HG02938 (cell line): ENCODE measurements around the gene TGM5.
"Not testable (repeated sequence)": the region's sequence is repeated elsewhere in the genome, so short reads cannot be mapped to it uniquely, and the experiment has no call there.

Source experiments
- ATAC-seq: cut with Tn5 transposase; IDR thresholded peaks from one replicate; pipeline ENCODE4 v1.9.1; 2021; ENCODE audit warnings: mild to moderate bottlenecking, moderate library complexity; ENCODE audit not compliant: unreplicated experiment

The TGM5 gene

DNA sequence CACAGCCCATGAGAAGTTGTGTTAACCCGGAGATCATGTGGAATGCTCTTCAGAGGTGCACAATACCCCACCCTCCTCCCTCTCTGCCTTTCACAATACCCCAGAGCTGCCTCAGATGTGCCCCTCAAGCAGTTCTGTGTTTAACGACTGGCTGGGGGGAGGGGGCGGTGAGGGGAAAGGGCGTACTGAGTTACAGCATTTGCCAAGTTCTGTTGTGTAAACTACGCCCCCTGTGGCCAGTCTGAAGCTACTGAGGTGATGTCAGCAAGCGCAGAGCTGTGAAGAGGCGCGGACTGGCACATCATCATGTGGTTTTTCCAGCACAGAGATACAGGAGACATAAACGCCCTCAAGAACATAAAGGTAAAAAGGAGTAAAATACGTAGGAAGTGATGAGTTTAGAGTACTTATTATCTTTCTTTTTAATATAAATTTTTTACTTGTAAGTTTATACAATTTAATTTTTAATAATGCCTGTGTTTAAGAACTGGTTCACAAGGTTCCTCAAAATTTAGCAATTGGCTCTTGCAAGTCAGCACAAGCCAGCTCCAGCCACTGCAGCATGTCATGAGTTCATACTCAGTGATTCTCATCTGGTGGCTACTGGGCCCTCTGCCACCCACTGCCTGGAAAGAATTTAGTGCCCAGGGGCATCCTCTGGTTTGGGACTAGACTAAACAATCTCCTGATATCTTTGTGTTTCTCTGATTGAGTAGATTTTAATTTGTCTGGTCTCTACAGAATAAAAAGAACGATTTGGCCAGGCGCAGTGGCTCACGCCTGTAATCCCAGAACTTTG lies 47.6 kb downstream of the TGM5 start:
- ATAC-seq: no peak

DNA sequence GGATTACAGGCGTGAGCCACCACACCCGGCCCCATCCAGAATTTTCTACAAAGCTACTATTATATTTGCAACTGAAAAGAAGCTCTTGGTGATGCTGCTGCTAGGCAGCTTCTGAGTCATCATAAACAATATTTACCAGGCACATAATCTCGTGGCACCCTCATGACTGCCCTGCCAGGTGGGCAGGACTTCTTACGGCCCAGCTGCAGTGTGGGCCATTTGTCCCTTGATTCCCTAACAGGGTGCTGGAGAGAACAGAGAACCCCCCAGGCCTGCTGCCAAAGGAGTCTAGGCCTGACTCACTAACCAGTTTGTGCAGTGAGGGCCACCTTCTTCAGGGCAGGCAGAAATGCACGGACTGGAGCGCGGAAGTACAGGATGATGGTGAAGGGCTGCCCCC lies 50.8 kb downstream of the TGM5 start:
- no peak for ATAC-seq

DNA sequence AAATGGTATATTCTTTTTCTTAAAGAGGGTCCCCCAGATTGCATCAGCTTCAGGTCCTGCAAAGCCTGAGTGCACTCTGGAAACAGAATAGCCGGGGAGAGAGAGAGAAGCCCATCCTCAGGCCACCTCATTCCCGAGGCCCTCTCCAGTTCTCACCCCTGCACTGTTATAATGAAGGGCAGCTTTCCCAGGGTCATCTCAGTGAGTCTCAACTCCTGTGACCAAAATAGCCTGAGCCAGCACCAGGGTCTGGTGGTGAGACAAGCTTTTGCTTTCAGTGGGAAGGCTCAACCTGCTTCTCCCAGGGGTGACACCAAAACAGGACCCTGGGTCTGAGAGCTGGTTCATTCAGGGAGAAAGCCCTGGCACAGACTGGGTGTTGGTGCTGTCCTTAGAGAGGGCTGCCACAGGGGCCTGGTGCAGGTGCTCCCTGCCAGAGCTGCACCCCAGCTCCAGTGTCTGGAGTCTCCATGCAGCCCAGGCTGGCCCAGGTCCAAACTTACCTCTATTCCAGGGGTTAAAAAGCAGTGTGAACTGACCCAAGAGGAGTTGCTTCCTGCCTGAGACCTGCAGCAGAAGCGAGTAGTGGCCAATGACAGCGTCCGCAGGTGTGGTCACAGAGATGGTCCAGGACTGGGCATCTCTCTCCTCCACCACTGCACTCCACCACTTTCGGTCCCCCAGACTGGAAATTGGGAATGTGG lies 52.0 kb downstream of the TGM5 start:
- no peak for ATAC-seq

DNA sequence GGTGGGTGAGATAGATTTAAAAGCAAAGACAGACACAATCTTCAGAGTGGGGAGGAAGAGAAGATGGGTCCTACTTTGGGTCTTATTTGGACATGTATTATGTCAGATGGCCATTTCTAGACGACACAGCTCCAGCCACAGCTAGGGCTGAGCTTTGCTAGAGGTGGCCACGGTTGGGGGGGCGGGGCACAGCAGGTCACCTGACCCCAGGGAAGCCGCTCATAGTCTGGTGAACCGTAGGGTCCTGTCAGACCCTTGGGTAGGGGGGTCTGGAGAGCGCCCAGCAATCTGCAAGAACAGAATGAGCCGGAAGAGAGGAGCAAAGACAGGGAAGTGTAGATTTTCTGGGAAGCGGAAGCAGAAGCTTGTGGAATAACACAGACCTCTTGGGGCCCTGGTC lies 52.6 kb downstream of the TGM5 start:
- ATAC-seq: no peak

DNA sequence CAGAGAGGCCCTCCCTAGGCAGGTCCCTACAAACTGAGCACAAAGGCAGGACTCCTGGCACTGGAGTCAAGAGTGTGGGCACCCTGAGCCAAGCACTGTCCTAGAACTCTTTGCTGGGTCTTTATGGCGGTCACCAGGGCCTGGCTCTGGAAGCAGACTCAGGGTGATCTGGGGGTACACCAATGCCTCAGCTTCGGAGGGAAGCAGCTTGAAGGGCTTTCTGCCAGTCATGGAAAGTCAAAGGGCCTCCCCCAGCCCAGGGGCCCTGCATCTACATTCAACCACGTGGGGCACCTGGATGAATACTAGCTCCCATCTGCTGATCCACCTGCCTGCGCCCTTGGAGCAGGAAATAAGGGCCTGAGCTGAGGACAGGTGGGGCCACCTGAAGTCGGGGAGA lies 53.3 kb downstream of the TGM5 start:
- ATAC-seq: no peak

DNA sequence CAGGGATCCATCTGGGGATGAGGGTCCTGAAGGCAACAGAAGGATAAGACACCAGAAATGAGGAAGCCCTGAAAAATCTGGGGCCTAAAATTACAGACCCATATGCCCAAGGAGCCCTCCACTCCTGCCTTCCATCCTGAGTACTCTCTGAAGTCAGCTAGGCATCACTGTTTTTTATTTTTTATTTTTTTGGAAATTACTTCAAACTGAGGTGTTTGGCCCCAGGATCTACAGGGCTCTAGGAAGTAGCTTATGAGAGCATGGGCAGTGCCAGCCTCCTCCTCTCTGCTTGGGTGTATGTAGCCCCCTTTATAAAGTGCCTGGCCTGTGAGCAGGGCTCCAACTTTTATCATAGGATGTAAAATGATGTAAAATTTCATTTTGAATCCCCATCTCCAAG lies 53.8 kb downstream of the TGM5 start:
- no peak for ATAC-seq

DNA sequence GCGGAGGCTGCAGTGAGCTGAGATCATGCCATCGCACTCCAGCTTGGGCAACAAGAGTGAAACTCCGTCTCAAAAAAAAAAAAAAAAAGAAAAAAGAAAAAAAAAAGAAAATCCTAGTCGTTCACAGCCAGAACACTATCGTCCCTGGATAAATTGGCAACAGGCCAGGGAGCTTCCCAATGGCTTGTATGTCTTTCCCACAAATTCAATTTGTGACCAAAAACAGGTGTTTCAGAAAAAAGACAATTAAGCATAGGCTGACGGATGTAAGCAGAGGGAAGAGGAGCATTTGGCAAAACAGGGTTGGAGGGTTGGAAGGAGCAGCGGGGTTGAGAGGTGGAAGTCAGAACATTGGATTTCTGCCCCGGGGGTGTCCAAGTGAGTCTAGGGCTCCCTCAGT lies 54.4 kb downstream of the TGM5 start:
- ATAC-seq: no peak

DNA sequence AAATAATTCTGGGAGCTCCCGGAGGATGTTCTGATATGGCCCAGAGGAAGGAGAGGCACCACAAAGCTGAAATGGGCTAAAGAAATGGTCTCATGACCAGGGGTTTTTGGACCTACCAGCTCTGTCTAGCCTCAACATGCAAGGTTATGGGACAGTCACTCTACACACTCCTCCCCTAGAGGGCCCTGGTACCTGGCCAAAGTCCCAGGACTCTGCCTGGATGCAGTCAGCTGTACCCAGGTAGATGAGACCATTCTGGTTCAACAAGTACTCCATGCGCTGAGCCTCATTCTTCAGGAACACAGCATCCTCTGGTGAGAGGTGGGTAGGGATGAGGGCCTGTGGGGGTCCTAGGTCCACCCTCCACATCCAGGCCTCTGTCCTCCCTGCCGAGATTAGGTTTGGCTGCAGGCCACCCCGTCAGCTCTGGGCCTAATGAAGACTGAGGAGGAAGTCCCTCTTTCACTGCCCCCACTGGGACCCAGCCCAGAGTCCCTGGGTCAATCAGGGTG lies 55.4 kb downstream of the TGM5 start:
- no peak for ATAC-seq

DNA sequence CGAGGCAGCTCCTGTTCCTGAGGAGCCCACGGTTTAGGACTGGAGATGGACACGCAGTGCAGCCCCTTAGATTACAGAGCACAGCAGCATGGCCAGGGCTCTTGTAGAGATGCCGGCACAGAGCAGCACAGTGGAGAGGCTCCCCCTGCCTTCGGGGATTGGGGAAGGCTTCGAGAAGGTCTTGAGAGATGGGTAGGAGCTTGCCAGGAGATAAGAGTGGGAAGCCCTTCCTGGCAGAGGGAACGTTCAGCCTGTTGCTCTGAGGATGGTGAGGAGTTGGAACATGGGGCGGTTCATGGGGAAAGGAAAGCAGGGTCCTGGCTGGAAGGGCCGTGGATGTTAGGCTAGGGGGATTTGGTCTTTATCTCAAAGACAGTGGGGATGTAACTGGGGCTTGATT lies 55.9 kb downstream of the TGM5 start:
- ATAC-seq: no peak

DNA sequence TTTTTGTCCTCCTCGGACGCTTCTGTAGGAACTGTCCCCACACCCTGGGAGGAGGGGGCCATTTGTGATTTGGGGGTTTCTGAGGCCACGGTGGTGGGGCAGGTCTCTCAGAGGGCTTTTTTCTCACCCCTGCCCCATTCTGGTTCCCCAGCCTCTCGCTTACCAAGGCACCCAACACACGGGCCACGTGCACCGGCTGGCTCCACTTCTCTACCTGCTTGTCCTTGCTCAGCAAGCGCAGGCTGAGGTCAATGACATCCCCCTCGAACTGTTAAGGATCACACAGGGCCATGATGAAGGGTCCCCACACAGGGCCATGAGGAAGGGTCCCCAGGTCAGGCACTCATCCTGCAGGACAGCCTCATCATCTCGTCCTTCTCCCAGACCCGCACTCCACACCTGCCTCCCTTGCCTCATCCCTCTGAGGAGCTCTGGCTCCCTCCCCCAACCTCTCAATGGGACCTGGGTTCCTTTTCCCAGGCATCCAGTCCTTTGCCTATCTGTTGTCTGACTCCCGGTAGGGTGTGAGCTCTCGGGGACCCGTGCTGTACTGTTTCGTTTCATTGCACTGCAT lies 56.5 kb downstream of the TGM5 start:
- ATAC-seq: no peak

DNA sequence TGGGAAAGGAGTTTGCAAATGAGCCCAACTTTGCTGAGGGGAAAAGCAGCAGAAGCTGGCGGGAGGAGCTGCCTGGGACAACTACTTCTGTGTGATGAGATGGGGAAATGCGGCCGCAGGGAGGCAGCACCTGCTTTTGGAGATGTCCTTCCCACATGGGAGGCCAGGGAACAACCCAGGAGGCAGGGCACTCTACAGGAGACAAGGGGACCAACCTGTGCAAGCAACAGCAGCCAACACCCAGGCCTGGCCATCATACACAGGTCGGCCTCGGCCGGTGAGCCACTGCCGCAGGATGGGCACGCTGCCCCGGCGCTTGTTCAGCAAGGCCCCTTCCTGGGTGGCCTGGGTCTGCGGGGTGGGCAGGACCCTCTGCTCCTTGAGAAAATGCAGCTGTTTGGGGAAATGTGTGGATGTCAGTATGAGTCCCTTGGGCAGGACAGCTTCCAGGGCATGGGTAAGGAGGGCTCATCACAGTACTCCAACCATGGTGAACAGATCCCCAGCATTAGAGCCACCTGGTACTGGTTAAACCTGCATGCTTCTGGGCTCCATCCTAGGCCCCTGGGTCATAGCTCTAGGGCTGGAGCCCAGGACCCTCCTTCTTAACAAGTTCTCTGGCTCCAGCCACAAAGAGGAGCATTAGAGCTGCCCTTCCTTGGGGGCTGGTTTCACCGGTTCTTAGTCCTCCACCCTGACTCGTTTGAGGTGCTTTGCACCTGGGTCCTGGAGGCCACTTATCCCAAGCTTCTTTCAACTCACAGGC lies 57.5 kb downstream of the TGM5 start:
- ATAC-seq: no peak

DNA sequence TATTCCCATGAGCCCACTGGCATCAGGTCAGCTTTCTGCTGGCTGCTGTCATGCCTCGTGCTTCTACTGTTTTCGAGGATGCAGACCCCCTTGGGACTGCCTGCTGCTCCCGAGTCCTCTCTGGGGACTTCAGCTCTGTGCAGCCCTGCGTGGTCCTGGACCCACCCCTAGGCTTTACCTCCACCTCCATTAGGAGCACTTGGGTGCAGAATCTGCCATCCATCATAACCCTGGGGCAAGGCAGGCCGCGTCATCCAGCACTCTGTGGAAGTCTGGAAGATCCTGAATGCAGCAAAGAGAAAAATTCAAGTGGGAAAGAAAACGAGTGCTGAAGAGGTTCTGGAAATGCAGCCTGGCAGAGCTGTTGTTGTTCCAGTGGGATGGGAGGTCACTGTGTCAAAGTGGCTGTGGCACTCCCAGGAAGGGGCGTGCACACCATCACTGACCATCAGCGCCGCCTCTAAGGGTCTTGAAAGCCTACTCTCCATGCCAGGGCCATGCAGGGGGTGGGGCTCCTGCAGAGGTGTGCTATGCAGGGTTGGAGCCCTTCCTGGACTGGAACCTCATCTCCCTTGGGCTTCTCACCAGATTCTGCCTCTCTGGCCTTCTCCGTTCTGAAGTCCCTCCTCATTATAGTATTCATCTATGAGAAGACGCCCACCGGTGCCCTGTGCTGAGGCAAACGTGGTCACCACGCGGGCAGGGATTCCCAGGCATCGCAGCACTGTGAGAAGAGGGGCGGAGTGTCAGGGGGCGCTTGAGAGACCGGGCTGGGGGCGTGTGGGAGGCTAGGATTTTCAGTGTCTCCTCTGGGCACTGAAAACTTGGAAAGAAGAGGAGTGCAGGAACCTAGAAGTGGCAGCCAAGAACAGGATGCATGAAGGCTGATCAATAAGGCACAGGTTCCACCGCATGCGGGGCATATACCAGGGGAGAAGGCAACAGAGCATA lies 58.4 kb downstream of the TGM5 start:
- no peak for ATAC-seq

DNA sequence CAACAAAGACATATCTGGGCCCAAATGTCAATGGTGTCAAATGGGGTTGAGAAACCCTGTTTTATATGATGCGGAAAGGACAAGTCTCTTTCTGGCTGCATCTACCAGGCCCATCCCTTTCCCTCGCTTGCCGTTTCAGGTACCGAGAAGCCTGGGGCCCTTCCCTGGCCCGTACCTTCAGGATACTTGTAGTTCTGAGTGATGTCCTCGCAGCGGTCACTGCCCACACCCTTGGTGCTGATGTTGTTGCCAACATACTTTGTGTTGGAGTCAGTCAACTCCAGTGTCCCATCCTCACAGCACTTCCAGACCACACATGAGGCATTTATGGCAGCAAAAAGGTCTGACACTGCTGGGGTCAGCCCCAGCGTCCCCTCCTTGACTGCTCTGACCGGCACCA lies 59.7 kb downstream of the TGM5 start:
- ATAC-seq: no peak

DNA sequence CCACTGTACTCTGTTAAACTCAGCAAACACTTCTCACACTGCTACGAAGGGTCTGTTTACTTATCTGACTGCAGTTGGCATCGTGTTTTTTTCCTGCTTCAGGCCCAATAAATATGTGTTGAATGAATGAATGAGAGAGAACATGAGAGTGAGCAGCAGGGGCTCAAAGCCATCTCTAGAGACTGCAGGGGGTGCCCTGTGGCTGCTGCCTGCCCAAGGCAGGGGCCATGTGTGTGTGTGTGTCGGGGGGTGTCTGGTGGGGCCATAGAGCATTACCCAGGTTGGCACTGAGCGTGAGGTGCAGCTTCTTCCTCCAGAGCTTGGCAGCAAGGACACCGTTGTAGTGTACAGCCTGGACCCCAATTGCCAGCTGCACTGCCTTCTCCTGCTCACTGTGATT lies 60.7 kb downstream of the TGM5 start:
- no peak for ATAC-seq

DNA sequence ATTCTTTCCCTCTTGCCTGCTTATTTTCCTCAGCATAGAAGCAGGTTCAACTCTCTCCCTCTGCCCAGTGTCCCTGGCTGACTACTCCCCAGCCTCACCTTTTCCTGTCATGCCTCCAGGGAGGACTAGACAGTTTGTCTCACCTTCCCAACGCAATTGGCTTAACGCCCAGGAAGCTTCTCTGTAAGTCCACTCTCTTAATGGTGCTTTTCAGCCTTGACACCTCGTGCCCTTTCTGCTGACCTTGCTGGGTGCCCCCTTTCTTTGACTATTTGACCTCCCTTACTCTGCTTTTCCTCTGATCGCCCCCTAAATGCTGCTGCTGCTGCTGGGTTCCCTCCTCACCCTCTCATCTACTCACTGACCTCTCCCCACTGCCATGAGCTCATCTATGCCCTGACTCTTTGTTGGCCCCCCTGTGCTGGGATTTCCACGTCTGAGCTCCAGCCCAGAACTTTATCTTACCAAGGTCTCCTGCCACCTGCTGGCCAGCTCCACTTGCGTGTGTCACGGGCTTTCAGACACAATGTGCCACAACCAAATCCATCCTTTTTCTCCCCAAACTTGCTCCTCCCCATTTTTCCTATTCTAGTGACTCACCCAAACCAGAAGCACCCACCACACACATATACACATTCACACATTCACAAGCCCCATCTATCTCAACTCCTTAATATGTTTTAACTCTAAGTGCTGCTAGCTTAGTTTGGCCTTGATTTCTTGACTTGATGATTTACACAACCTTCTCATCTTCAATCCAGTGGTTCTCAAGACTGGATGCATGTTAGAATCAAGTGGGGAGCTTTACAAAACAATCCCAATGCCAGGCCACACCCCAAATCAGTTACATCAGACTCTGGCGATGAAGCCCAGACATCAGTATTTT lies 62.5 kb downstream of the TGM5 start:
- no peak for ATAC-seq

DNA sequence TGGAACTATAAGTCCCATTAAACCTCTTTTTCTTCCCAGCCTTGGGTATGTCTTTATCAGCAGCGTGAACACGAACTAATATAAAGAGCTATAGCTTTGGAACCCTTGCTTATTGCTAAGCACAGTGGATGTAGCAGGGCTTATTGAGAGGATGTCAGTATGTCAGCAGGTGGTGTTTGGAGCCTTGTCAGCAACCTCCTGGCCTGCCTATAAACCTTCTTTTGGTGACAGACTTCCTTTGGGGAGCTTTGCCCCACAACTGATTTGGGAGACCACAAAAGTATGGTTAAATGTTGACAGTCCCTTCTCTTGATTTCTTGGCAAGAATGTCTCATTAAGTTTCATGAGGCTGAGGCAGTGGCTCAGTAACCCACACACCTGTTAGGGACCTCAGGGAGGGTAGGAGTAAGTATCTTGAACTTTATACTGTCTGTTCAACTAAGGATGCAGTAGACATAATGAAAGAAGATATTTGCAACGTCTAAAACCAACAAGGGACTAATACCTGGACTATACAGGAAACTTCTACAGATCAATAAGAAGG lies 66.7 kb downstream of the TGM5 start:
- ATAC-seq: no peak

DNA sequence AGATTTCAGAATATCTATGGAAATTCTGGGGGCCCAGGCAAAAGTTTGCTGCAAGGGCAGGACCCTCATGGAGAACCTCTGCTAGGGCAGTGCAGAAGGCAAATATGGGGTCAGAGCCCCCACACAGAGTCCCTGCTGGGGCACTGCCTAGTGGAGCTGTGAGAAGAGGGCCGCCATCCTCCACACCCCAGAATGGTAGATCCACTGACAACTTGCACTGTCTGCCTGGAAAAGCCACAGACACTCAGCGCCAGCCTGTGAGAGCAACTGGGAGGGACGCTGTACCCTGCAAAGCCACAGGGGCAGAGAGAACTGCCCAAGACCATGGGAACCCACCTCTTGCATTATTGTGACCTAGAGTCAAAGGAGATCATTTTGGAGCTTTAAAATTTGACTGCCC lies 67.7 kb downstream of the TGM5 start:
- no peak for ATAC-seq

DNA sequence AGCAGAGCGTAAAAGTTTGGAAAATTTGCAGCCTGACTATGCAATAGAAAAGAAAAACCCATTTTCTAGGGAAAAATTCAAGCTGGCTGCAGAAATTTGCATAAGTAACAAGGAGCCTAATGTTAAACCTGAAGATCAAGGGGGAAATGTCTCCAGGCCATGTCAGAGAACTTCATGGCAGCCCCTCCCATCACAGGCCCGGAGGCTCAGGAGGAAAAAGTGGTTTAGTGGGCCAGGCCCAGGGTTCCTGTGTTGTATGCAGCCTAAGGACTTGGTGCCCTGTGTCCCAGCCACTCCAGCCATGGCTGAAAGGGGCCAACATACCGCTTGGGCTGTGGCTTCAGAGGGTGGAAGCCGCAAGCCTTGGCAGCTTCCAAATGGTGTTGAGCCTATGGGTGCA lies 68.2 kb downstream of the TGM5 start:
- ATAC-seq: not testable (repeated sequence)

DNA sequence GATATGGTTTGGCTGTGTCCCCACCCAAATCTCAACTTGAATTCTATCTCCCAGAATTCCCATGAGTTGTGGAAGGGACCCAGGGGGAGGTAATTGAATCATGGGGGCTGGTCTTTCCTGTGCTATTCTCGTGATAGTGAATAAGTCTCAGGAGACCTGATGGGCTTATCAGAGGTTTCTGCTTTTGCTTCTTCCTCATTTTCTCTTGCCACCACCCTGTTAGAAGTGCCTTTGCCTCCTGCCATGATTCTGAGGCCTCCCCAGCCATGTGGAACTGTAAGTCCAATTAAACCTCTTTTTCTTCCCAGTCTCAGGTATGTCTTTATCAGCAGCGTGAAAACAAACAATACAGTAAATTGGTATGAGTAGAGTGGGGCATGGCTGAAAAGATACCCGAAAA lies 69.0 kb downstream of the TGM5 start:
- not testable (repeated sequence) for ATAC-seq
